ENCODE results near the gene NSMF. TPM values are rescaled to one million over a fixed set of nuclear protein-coding genes. Genes with fewer than 3 reads are reported as not detected.

The NSMF gene
- polyA plus RNA-seq, 1 of the 3 experiments (the other 2 are of a cell fraction), result 58.8 TPM

DNA sequence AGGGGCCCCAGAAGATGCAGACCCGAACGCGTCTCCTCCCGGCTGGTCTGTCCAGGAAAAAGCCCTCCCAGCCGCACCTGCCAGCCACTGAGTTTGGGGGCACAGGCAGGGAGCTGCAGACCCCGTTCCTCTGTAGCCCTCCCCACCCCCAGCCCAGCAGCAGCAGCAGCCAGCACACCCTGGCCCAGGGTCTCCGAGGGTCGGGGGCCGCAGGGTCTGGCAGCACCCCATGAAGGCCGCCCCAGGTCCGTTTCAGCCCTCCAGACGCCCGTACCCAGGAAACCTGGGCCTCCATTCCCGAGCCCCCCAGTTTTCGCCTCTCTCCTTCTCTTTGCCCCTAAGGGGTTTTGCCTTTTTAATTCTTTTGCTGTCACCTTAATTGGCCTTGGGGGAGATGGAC, 55.9 kb downstream of the NSMF start:
- 93% methylated on average over 8 of the region's 15 CpGs for WGBS (ENCODE audit: low lambda C conversion rate)
- Histone ChIP-seq H3F3A (replicated peaks; ENCODE audit: insufficient read depth) (no peaks in the 10 kb centered on the region), H3K9me2 (no peaks in the 10 kb centered on the region), H3K4me1 (ENCODE audit: control insufficient read depth in 1 of 2, insufficient read depth in 2 of 2, low read depth in 1 of 2, low read length in 1 of 2) (peaks cover 6 to 7% of the 10 kb centered on the region in 2 experiments; a peak in 2 of 4 replicates), H3K27me3 (ENCODE audit: insufficient read depth) (no peaks in the 10 kb centered on the region), H3K4me3 (ENCODE audit: low read depth in 2 of 2, low read length in 1 of 2) (no peak overlapping the region), H2AFZ (ENCODE audit: low read depth) (no peak overlapping the region), H3K79me2 (ENCODE audit: insufficient read depth) (no peaks in the 10 kb centered on the region), H3K4me2 (no peak overlapping the region), H3K27ac (ENCODE audit: low read depth in 2 of 2, low read length in 1 of 2) (no peak overlapping the region), H3K9ac (no peak overlapping the region), H4K20me1 (ENCODE audit: insufficient read depth) (no peaks in the 10 kb centered on the region), H3K9me3 (no peaks in the 10 kb centered on the region), H3K36me3 (replicated peaks in 1 of 2; ENCODE audit: control insufficient read depth in 1 of 2, insufficient read depth in 2 of 2, low read length in 1 of 2) (no peaks in the 10 kb centered on the region)
- DNase-seq, result no peak
- ChIA-PET CTCF (interaction anchor here (1.4 to 1.7 kb wide), 2 partner anchors 20 to 101 kb away, joined by 5 to 9 read pairs; partner anchors contain the start of genes EXD3, NOXA1 and NRARP), POLR2A (no interaction called here)
- TF ChIP-seq TCF12 (IDR thresholded peaks at IDR 0.05) (no peak), NFIC (IDR thresholded peaks at IDR 0.05; ENCODE audit: borderline replicate concordance) (no peak), NRF1 (IDR thresholded peaks at IDR 0.05; ENCODE audit: low read depth, low read length) (no peak), FOSL2 (IDR thresholded peaks at IDR 0.05; ENCODE audit: borderline replicate concordance, low read depth) (no peak), GATA2 (CRISPR knock-in tag; IDR thresholded peaks at IDR 0.05) (no peak), FOXJ3 (CRISPR knock-in tag; IDR thresholded peaks at IDR 0.05) (no peak), RCOR1 (IDR thresholded peaks at IDR 0.05; ENCODE audit: low read length) (no peak), TEAD4 (IDR thresholded peaks at IDR 0.05; ENCODE audit: borderline replicate concordance, insufficient read depth) (no peak), EP300 (IDR thresholded peaks at IDR 0.05; ENCODE audit: borderline replicate concordance in 1 of 2, low read depth in 1 of 2, low read length in 1 of 2) (no peak), MEF2A (IDR thresholded peaks at IDR 0.05; ENCODE audit: borderline replicate concordance, low read depth) (no peak), CHD2 (IDR thresholded peaks at IDR 0.05; ENCODE audit: low read length, partially characterized antibody) (no peak), MXI1 (IDR thresholded peaks at IDR 0.05; ENCODE audit: low read depth, low read length) (no peak), GABPA (IDR thresholded peaks at IDR 0.05; ENCODE audit: low read depth) (no peak)
- TF ChIP-seq, protein P1, sequence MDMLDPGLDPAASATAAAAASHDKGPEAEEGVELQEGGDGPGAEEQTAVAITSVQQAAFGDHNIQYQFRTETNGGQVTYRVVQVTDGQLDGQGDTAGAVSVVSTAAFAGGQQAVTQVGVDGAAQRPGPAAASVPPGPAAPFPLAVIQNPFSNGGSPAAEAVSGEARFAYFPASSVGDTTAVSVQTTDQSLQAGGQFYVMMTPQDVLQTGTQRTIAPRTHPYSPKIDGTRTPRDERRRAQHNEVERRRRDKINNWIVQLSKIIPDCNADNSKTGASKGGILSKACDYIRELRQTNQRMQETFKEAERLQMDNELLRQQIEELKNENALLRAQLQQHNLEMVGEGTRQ (IDR thresholded peaks at IDR 0.05; ENCODE audit: borderline replicate concordance, low read depth, low read length), result no peak
- TF ChIP-seq, protein P2, sequence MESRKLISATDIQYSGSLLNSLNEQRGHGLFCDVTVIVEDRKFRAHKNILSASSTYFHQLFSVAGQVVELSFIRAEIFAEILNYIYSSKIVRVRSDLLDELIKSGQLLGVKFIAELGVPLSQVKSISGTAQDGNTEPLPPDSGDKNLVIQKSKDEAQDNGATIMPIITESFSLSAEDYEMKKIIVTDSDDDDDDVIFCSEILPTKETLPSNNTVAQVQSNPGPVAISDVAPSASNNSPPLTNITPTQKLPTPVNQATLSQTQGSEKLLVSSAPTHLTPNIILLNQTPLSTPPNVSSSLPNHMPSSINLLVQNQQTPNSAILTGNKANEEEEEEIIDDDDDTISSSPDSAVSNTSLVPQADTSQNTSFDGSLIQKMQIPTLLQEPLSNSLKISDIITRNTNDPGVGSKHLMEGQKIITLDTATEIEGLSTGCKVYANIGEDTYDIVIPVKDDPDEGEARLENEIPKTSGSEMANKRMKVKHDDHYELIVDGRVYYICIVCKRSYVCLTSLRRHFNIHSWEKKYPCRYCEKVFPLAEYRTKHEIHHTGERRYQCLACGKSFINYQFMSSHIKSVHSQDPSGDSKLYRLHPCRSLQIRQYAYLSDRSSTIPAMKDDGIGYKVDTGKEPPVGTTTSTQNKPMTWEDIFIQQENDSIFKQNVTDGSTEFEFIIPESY (IDR thresholded peaks at IDR 0.05; ENCODE audit: borderline replicate concordance, low read depth), result no peak
- TF ChIP-seq, protein P3, sequence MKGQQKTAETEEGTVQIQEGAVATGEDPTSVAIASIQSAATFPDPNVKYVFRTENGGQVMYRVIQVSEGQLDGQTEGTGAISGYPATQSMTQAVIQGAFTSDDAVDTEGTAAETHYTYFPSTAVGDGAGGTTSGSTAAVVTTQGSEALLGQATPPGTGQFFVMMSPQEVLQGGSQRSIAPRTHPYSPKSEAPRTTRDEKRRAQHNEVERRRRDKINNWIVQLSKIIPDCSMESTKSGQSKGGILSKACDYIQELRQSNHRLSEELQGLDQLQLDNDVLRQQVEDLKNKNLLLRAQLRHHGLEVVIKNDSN (IDR thresholded peaks at IDR 0.05; ENCODE audit: borderline replicate concordance, low read depth), result no peak
- TF ChIP-seq, protein P4, sequence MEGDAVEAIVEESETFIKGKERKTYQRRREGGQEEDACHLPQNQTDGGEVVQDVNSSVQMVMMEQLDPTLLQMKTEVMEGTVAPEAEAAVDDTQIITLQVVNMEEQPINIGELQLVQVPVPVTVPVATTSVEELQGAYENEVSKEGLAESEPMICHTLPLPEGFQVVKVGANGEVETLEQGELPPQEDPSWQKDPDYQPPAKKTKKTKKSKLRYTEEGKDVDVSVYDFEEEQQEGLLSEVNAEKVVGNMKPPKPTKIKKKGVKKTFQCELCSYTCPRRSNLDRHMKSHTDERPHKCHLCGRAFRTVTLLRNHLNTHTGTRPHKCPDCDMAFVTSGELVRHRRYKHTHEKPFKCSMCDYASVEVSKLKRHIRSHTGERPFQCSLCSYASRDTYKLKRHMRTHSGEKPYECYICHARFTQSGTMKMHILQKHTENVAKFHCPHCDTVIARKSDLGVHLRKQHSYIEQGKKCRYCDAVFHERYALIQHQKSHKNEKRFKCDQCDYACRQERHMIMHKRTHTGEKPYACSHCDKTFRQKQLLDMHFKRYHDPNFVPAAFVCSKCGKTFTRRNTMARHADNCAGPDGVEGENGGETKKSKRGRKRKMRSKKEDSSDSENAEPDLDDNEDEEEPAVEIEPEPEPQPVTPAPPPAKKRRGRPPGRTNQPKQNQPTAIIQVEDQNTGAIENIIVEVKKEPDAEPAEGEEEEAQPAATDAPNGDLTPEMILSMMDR (IDR thresholded peaks at IDR 0.05), result no peak
